Spleen (tissue), 11 donors: Measurements from ENCODE around the gene LRCH3. TPM values are rescaled to one million over a fixed set of nuclear protein-coding genes. Genes with fewer than 3 reads are reported as not detected.
A peak's percentile ranks its signal among the peaks of the same experiment; 100 is the strongest.

Experiments used
- DNase-seq: peaks from one replicate; pipeline ENCODE4 v3.0.0-alpha.2; 2020
- H3K27ac ChIP-seq, 8 donors: fragments of 200-600 bp; sonication (generic) in 7 of 8; 1 replicate in 4 of 8; 2 replicates in 4 of 8; pipeline versions ENCODE4 v1.5.0 to v1.8.0; 2016 to 2021; ENCODE audit warnings: inconsistent platforms in 4 of 8, mild to moderate bottlenecking in 4 of 8, moderate library complexity in 1 of 8
- H3K27me3 ChIP-seq, 7 donors: fragments of 200-600 bp; sonication (generic) in 6 of 7; replicated peaks in 1 of 7; 1 replicate in 4 of 7; 2 replicates in 3 of 7; pipeline versions ENCODE4 v1.5.0 to v1.8.0; 2016 to 2021; ENCODE audit warnings: inconsistent platforms in 3 of 7, mild to moderate bottlenecking in 1 of 7
- H3K36me3 ChIP-seq, 6 donors: fragments of 200-600 bp; sonication (generic) in 5 of 6; 1 replicate in 4 of 6; 2 replicates in 2 of 6; pipeline versions ENCODE4 v1.5.0 to v1.8.0; 2016 to 2021; ENCODE audit warnings: inconsistent platforms in 2 of 6
- H3K4me1 ChIP-seq, 6 donors: fragments of 200-600 bp; sonication (generic) in 5 of 6; 1 replicate in 3 of 6; 2 replicates in 3 of 6; pipeline versions ENCODE4 v1.5.0 to v1.8.0; 2016 to 2021; ENCODE audit warnings: inconsistent platforms in 3 of 6
- H3K4me3 ChIP-seq, 8 donors: fragments of 200-600 bp; sonication (generic) in 7 of 8; 1 replicate in 4 of 8; 2 replicates in 4 of 8; pipeline versions ENCODE4 v1.5.0 to v1.8.0; 2016 to 2021; ENCODE audit warnings: inconsistent platforms in 4 of 8, mild to moderate bottlenecking in 4 of 8, moderate library complexity in 2 of 8
- H3K9me3 ChIP-seq, 8 donors: fragments of 200-600 bp; sonication (generic) in 7 of 8; 1 replicate in 4 of 8; 2 replicates in 4 of 8; pipeline versions ENCODE4 v1.5.0 to v1.8.0; 2016 to 2021; ENCODE audit warnings: inconsistent platforms in 4 of 8
- CTCF ChIP-seq, 11 experiments: fragments of 200-600 bp in 7 of 11; fragments of 450-650 bp in 4 of 11; sonication (generic) in 4 of 11; IDR thresholded peaks in 8 of 11; conservative IDR thresholded peaks in 3 of 11; 1 replicate in 7 of 11; 2 replicates in 4 of 11; pipeline versions ENCODE4 v1.4.0 to v1.8.0; 2016 to 2021; ENCODE audit warnings: antibody characterized with exemption in 11 of 11, inconsistent platforms in 4 of 11, mild to moderate bottlenecking in 1 of 11
- POLR2A ChIP-seq, 3 donors: fragments of 450-650 bp; IDR thresholded peaks; one replicate each; pipeline ENCODE4 v1.5.1; 2017; ENCODE audit warnings: antibody characterized with exemption in 3 of 3, mild to moderate bottlenecking in 1 of 3
- POLR2AphosphoS5 ChIP-seq, 3 donors: sonication (generic); formaldehyde crosslinking; IDR thresholded peaks; one replicate each; pipeline ENCODE4 v1.5.1; 2017; ENCODE audit warnings: antibody characterized with exemption in 3 of 3
- WGBS, 5 donors: extraction: QIAGEN DNeasy Blood & Tissue Kit in 3 of 5; methylation state at CpG; one replicate each; pipeline versions ENCODE4 v1.1.5 to v1.1.7; 2013 to 2018; 5-methylcytosine and 5-hydroxymethylcytosine counted together
- intact Hi-C: fragments of 100-400 bp; cut with DNase I; formaldehyde crosslinking; loops from one replicate; pipeline ENCODE4 v1.15.0; 2023; ENCODE audit warnings: low total_unique reads
- polyA plus RNA-seq, 3 donors: library from polyadenylated mRNA; stranded (reverse); fragments of 200-250 nt; gene quantifications; one replicate each; pipeline ENCODE4 v1.2.1, GENCODE V29; 2013
- total RNA-seq, 7 donors: library from RNA; depleted of rRNA in 3 of 7; stranded (reverse); fragments of >200 nt in 3 of 7; fragmentation: NEBNext Ultra II Directional in 4 of 7; extraction: Animal tissue kit (Norgen Biotek cat#: 25700) in 4 of 7; gene quantifications; one replicate each; pipeline versions ENCODE4 v1.1.0 to v1.2.1, GENCODE V29; 2016 to 2021
- donor health status: healthy with polysubstance abuse.
- donor health status: DM: no; HTN: no; CAD: no; lungs with moderate emphysema.
- donor health status: DM: no; HTN: no; CAD: no.
- donor health status: Bipolar disorder and iron deficiency.
- donor health status: healthy.
- donor health status: DM: no; HTN: no; CAD: no.
- donor health status: DM: yes; HTN: yes; CAD: no.

LRCH3 gene
- total and polyA plus RNA-seq, 10 donors: 7.7 to 86.2 (median 67.0) TPM

- Histone ChIP-seq H3K27me3 (no peaks in the 10 kb centered on the region), H3K27ac (no peak overlapping the region), H3K4me1 (peaks cover 3 to 39% (median 24%) of the 10 kb centered on the region in 6 donors), H3K9me3 (no peaks in the 10 kb centered on the region), H3K36me3 (peaks cover 6 to 71% (median 32%) of the 10 kb centered on the region in 6 donors), H3K4me3 (no peak overlapping the region)
- DNase-seq: no peak
- TF ChIP-seq POLR2A (IDR thresholded peaks at IDR 0.05) (no peak), CTCF (IDR thresholded peaks at IDR 0.05 in 8 of 11, conservative IDR thresholded peaks at IDR 0.05 in 3 of 11) (no peak), POLR2AphosphoS5 (IDR thresholded peaks at IDR 0.05) (no peak)
- intact Hi-C loops: no loop called here
- WGBS, 5 donors: 94 to 97% (median 96%) methylated on average over 4 of the region's 4 CpGs
These were observed 32.5 kb upstream of the LRCH3 start for GRCh38 chr3:197758512-197758911.

GRCh38 chr3:197761784-197762183 lies 29.3 kb upstream of the LRCH3 start:
- H3K27ac ChIP-seq: no peak overlapping the region
- H3K27me3 ChIP-seq: no peaks in the 10 kb centered on the region
- TF ChIP-seq POLR2A (IDR thresholded peaks at IDR 0.05) (no peak), POLR2AphosphoS5 (IDR thresholded peaks at IDR 0.05) (no peak), CTCF (IDR thresholded peaks at IDR 0.05 in 8 of 11, conservative IDR thresholded peaks at IDR 0.05 in 3 of 11) (no peak)
- intact Hi-C loops: no loop called here
- DNase-seq: no peak
- H3K36me3 ChIP-seq: peaks cover 6 to 99% (median 48%) of the 10 kb centered on the region in 6 donors
- H3K4me3 ChIP-seq: no peak overlapping the region
- peaks cover 0 to 8% (median under 1%) of the 10 kb centered on the region in 6 donors for H3K4me1 ChIP-seq
- no peaks in the 10 kb centered on the region for H3K9me3 ChIP-seq

GRCh38 chr3:197775317-197775716 lies 15.7 kb upstream of the LRCH3 start:
- Histone ChIP-seq H3K9me3 (no peaks in the 10 kb centered on the region), H3K27ac (no peak overlapping the region), H3K4me1 (no peaks in the 10 kb centered on the region), H3K4me3 (no peak overlapping the region), H3K36me3 (peaks cover 5 to 99% (median 84%) of the 10 kb centered on the region in 6 donors), H3K27me3 (no peaks in the 10 kb centered on the region)
- no peak for TF ChIP-seq POLR2A (IDR thresholded peaks at IDR 0.05)
- intact Hi-C loops: no loop called here
- DNase-seq: no peak
- WGBS, 5 donors: 90 to 93% (median 92%) methylated on average over 7 of the region's 7 CpGs

- TF ChIP-seq POLR2AphosphoS5 (IDR thresholded peaks at IDR 0.05): no peak
- TF ChIP-seq POLR2A (IDR thresholded peaks at IDR 0.05): no peak
- Histone ChIP-seq H3K36me3 (peaks cover 3 to 98% (median 42%) of the 10 kb centered on the region in 6 donors), H3K4me3 (no peak overlapping the region), H3K27me3 (no peaks in the 10 kb centered on the region), H3K4me1 (peaks cover 0 to 21% (median 0%) of the 10 kb centered on the region in 6 donors), H3K9me3 (no peaks in the 10 kb centered on the region), H3K27ac (peak overlapping the region in 1 of 8 donors; percentile 52)
- no peak for DNase-seq
- intact Hi-C loops: no loop called here
- 39 to 62% (median 46%) methylated on average over 4 of the region's 4 CpGs for WGBS, 5 donors
These were observed 8.8 kb upstream of the LRCH3 start for GRCh38 chr3:197782230-197782629.

GRCh38 chr3:197784019-197784585 lies 7.0 kb upstream of the LRCH3 start:
- no peak overlapping the region for H3K4me3 ChIP-seq
- no peaks in the 10 kb centered on the region for H3K9me3 ChIP-seq
- H3K36me3 ChIP-seq: peaks cover 0 to 85% (median 23%) of the 10 kb centered on the region in 6 donors
- no peak for TF ChIP-seq CTCF (IDR thresholded peaks at IDR 0.05 in 8 of 11, conservative IDR thresholded peaks at IDR 0.05 in 3 of 11)
- no peak for TF ChIP-seq POLR2A (IDR thresholded peaks at IDR 0.05)
- no peak for TF ChIP-seq POLR2AphosphoS5 (IDR thresholded peaks at IDR 0.05)
- WGBS, 5 donors: 72 to 89% (median 84%) methylated on average over 7 of the region's 7 CpGs
- H3K27ac ChIP-seq: peak overlapping the region in 2 of 8 donors; percentile 7 to 35
- intact Hi-C loops: no loop called here
- H3K27me3 ChIP-seq: no peaks in the 10 kb centered on the region
- no peak for DNase-seq
- peaks cover 0 to 21% (median 0%) of the 10 kb centered on the region in 6 donors for H3K4me1 ChIP-seq
